ENCODE data around the gene KRT16.

- TF ChIP-seq CTCF (IDR thresholded peaks at IDR 0.05) = no peak
- no peak for TF ChIP-seq POLR2AphosphoS5 (IDR thresholded peaks at IDR 0.05)
Measured at GRCh38 chr17:41618341-41619035, 5.9 kb upstream of the KRT16 start.

Measured in prostate gland (tissue), 2 donors.